Right cardiac atrium (tissue), 5 donors: ENCODE measurements around the gene NOLC1. TPM values are rescaled to one million over a fixed set of nuclear protein-coding genes. Genes with fewer than 3 reads are reported as not detected.
"Not testable (repeated sequence)": the region's sequence is repeated elsewhere in the genome, so short reads cannot be mapped to it uniquely, and the experiment has no call there.

Experiments used
- ATAC-seq, 2 donors: fragments of 200-7000 bp; cut with Tn5 transposase; one replicate each; pipeline versions ENCODE4 v1.8.0 to v1.9.1; 2020; ENCODE audit warnings: moderate library complexity in 2 of 2, mild to moderate bottlenecking in 1 of 2
- DNase-seq, 3 donors: peaks; one replicate each; pipeline ENCODE4 v3.0.0-alpha.2; 2020
- H3K27ac ChIP-seq: one replicate; pipeline ENCODE4 v1.5.1; 2013; ENCODE audit warnings: mild to moderate bottlenecking, low read length, control low read depth, moderate library complexity
- H3K27me3 ChIP-seq: one replicate; pipeline ENCODE4 v1.6.1; 2013; ENCODE audit not compliant: control insufficient read depth, insufficient read depth
- H3K4me1 ChIP-seq: one replicate; pipeline ENCODE4 v1.6.1; 2013; ENCODE audit warnings: low read length; ENCODE audit not compliant: control insufficient read depth, insufficient read depth
- H3K4me3 ChIP-seq: one replicate; pipeline ENCODE4 v1.5.1; 2013; ENCODE audit warnings: low read length, control low read depth
- H3K9me3 ChIP-seq: one replicate; pipeline ENCODE4 v1.6.1; 2013; ENCODE audit warnings: low read length; ENCODE audit not compliant: control insufficient read depth
- WGBS: extraction: QIAGEN DNeasy Blood & Tissue Kit; methylation state at CpG from one replicate; pipeline ENCODE4 v1.1.7; 2013; 5-methylcytosine and 5-hydroxymethylcytosine counted together
- intact Hi-C, 4 donors: fragments of 100-400 bp; cut with DNase I; formaldehyde crosslinking; loops; one replicate each; pipeline versions ENCODE4 v1.11.0 to v1.14.0; 2022 to 2023
- polyA plus RNA-seq: library from polyadenylated mRNA; stranded (reverse); fragments of 200-250 nt; gene quantifications from one replicate; pipeline ENCODE4 v1.2.3, GENCODE V29; 2013
- total RNA-seq, 4 donors: library from RNA; stranded (reverse); fragmentation: NEBNext Ultra II Directional; extraction: Animal tissue kit (Norgen Biotek cat#: 25700); gene quantifications; one replicate each; pipeline ENCODE4 v1.2.1, GENCODE V29; 2021
- donor health status: healthy with polysubstance abuse.
- donor health status: DM: no; HTN: yes; CAD: no.
- donor health status: DM: no; HTN: no; CAD: no.
- donor health status: DM: no; HTN: yes; CAD: no; lungs with severe emphysema.
- donor health status: DM: yes; HTN: yes; CAD: no.

The NOLC1 gene
- total and polyA plus RNA-seq, 5 donors = 18.4 to 38.0 (median 30.1) TPM

DNA sequence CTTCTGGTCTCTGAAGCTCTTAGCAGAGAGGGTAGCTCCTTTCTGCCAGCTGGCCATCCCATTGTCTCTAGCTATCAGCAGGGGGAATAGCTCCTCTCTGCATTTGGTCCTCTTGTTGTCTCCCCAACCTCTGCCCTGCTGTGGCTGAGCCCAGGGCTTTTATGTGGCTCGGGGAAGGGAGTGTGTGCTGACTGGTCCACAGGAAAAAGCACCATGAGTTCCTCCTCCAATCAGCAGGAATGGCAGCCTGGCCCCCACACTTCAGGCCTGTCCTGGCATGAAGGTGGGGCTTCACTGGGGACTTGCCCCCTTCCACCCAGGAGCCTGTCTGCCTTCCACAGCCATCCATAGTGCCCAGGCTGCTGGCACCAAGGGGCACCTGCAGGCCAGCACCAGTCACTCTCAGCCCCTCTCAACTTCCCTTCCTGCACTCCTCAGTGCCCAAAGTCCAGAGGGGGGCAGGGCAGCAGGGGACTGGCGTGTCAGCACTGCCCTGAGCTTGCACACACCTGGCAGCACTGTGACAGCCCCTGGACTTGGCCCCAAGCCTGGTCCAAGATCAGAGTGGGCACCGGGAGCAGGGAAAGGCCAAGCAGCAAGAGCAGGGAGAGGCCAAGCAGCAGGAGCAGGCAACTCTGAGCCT, 36.2 kb downstream of the NOLC1 start:
- no peak overlapping the region for H3K27ac ChIP-seq
- H3K9me3 ChIP-seq = no peaks in the 10 kb centered on the region
- H3K4me1 ChIP-seq = no peaks in the 10 kb centered on the region
- no peaks in the 10 kb centered on the region for H3K27me3 ChIP-seq
- peak in 1 of 2 donors; percentile 22 for ATAC-seq
- no peak overlapping the region for H3K4me3 ChIP-seq
- no peak for DNase-seq
- 65% methylated on average over 3 of the region's 3 CpGs for WGBS
- intact Hi-C loops = no loop called here

DNA sequence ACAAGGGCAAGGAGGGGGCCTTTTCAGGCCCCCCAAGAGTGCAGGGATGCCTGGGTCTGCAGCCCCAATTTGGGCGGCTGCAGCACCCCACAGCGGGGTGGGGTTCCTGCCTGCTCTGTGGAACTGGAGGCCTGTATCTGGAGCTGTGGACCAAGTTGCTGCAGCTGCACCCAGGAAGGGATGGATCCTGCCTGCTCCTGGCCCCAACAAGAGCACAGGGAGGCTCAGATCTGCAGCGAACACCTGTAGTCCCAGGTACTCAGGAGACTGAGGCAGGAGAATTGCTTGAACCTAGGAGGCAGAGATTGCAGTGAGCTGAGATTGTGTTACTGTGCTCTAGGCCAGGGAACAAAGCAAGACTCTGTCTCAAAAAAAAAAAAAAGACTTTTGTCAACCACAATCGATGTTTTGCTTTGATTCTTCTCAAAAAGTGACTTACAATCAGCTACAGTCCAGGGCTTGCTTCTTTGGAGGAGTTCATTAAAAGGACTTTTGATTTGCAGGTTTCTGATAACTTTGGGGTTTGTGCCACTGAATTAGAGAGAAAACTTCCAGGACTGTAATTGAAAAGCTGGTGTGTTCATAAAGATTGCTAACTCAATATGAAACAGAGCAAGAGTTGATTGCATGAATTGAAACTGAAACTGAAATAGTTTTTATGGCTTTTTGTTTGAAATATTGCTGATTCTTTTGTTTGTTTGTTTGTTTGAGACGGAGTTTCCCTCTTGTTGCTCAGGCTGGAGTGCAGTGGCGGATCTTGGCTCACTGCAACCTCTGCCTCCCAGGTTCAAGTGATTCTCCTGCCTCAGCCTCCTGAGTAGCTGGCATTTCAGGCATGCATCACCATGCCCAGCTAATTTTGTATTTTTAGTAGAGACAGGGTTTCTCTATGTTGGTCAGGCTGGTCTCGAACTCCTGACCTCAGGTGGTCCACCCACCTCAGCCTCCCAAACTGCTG, 37.0 kb downstream of the NOLC1 start:
- ATAC-seq, DNase-seq, H3K27ac ChIP-seq, H3K9me3 ChIP-seq, H3K4me3 ChIP-seq, H3K27me3 ChIP-seq, intact Hi-C loops, H3K4me1 ChIP-seq: not testable (repeated sequence)
- WGBS = 77% methylated on average over 7 of the region's 7 CpGs

GRCh38 chr10:102191956-102192355, 39.8 kb downstream of the NOLC1 start:
- no peak for ATAC-seq

DNA sequence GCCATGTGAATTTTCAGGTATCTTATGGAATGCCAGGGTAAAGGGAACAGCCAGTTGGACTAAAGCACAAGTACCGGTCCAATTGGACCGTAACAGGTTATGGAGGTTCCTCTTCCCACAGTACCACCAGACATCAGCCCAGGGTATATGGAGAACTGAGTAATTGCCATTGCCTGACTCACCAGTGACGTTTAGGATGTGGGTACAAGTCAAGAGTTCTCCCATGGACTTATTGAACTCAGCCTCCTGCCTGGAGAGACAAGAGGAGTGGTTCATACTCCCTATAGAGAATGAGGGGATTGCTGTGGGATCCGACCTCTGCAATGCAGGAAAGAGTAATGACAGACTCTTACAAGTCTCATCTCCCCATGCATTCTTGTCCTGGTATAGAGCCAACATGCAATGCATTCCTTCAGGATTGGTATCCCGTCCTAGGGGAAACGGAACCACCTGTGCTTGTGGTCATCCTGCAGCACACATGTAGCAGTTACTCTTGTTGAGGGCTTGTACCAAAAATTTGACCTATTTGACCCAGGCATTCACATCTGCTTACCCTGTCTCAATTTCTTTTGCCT, 43.2 kb downstream of the NOLC1 start:
- ATAC-seq (no peak), DNase-seq (no peak)
- no peak overlapping the region for H3K27ac ChIP-seq
- H3K4me1 ChIP-seq = no peaks in the 10 kb centered on the region
- 76% methylated on average over 6 of the region's 6 CpGs for WGBS
- H3K9me3 ChIP-seq = no peaks in the 10 kb centered on the region
- H3K4me3 ChIP-seq = no peak overlapping the region
- H3K27me3 ChIP-seq = no peaks in the 10 kb centered on the region
- intact Hi-C loops = no loop called here

More at GRCh38 chr10:102191956-102192355, 39.8 kb downstream of the NOLC1 start:
- Histone ChIP-seq H3K27me3 (no peaks in the 10 kb centered on the region), H3K4me1 (no peaks in the 10 kb centered on the region), H3K9me3 (no peaks in the 10 kb centered on the region), H3K4me3 (no peak overlapping the region), H3K27ac (no peak overlapping the region)
- no peak for DNase-seq
- 82% methylated on average over 7 of the region's 7 CpGs for WGBS
- intact Hi-C loops = no loop called here

- no peaks in the 10 kb centered on the region for H3K27me3 ChIP-seq
- no peak overlapping the region for H3K4me3 ChIP-seq
- no peaks in the 10 kb centered on the region for H3K9me3 ChIP-seq
- DNase-seq = no peak
- WGBS = 64% methylated on average over 2 of the region's 2 CpGs
- no peak for ATAC-seq
- no peak overlapping the region for H3K27ac ChIP-seq
- intact Hi-C loops = no loop called here
- H3K4me1 ChIP-seq = no peaks in the 10 kb centered on the region
These were observed 44.7 kb downstream of the NOLC1 start for GRCh38 chr10:102196893-102197292.

DNA sequence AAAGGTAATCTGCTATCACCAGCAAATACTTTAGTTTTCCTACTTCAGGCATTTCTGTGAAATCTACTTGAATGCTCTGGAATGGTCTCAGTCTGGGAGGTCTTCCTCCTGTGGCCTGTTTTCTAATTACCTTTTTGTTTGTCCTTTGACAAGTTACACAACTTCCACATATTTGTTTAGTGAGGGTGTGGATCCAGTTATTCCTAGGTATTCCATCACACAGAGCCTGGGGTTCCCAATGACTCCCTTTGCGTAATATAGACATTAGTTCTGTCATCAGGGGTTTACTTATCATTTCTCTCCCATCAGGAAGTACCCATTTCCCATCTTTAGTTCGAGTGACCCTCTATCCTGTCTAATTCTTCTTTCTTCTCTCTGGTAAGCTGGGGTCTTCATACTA, 45.8 kb downstream of the NOLC1 start:
- intact Hi-C loops = no loop called here

GRCh38 chr10:102200751-102201640, 48.8 kb downstream of the NOLC1 start:
- H3K27ac ChIP-seq = no peak overlapping the region
- intact Hi-C loops = no loop called here
- no peaks in the 10 kb centered on the region for H3K27me3 ChIP-seq
- no peak overlapping the region for H3K4me3 ChIP-seq
- peaks cover 2% of the 10 kb centered on the region for H3K9me3 ChIP-seq
- DNase-seq = no peak
- no peaks in the 10 kb centered on the region for H3K4me1 ChIP-seq
- ATAC-seq = peak in 1 of 2 donors; percentile 29
- WGBS = 89% methylated on average over 34 of the region's 34 CpGs

More for the DNA sequence above, 45.8 kb downstream of the NOLC1 start:
- DNase-seq (no peak), ATAC-seq (no peak)
- Histone ChIP-seq H3K27me3 (no peaks in the 10 kb centered on the region), H3K27ac (no peak overlapping the region), H3K4me1 (no peaks in the 10 kb centered on the region), H3K4me3 (no peak overlapping the region), H3K9me3 (no peaks in the 10 kb centered on the region)
- 65% methylated on average over 2 of the region's 2 CpGs for WGBS

- peaks cover 2% of the 10 kb centered on the region for H3K9me3 ChIP-seq
- ATAC-seq (no peak), DNase-seq (no peak)
- 70% methylated on average over 1 of the region's 1 CpG for WGBS
- H3K4me3 ChIP-seq = no peak overlapping the region
- H3K4me1 ChIP-seq = no peaks in the 10 kb centered on the region
- H3K27ac ChIP-seq = no peak overlapping the region
- H3K27me3 ChIP-seq = no peaks in the 10 kb centered on the region
- intact Hi-C loops = no loop called here
These were observed 50.2 kb downstream of the NOLC1 start for GRCh38 chr10:102202386-102202785.

GRCh38 chr10:102208311-102209035, 56.3 kb downstream of the NOLC1 start:
- no peaks in the 10 kb centered on the region for H3K27me3 ChIP-seq
- ATAC-seq = peak; percentile 66 to 70
- no peak overlapping the region for H3K4me3 ChIP-seq
- H3K27ac ChIP-seq = peak overlapping the region; percentile 53
- peaks cover 2% of the 10 kb centered on the region for H3K9me3 ChIP-seq
- peaks cover 4% of the 10 kb centered on the region for H3K4me1 ChIP-seq
- 15% methylated on average over 5 of the region's 5 CpGs for WGBS
- peak in 1 of 3 donors; percentile 60 for DNase-seq
- intact Hi-C loops = no loop called here
